IPS-15b (cell line): ENCODE measurements around the gene E2F1.

ENCODE experiments used
- H3K27me3 ChIP-seq: one replicate; pipeline ENCODE4 v1.6.1; 2013; ENCODE audit warnings: low read length; ENCODE audit not compliant: control insufficient read depth, insufficient read depth
- H3K36me3 ChIP-seq: one replicate; pipeline ENCODE4 v1.6.1; 2013; ENCODE audit warnings: low read length; ENCODE audit not compliant: control insufficient read depth, insufficient read depth
- H3K4me1 ChIP-seq: one replicate; pipeline ENCODE4 v1.6.1; 2013; ENCODE audit warnings: mild to moderate bottlenecking, low read length; ENCODE audit not compliant: control insufficient read depth, insufficient read depth
- H3K4me3 ChIP-seq: one replicate; pipeline ENCODE4 v1.5.1; 2013; ENCODE audit warnings: low read depth, low read length
- H3K9ac ChIP-seq: one replicate; pipeline ENCODE4 v1.6.1; 2013; ENCODE audit warnings: low read depth, mild to moderate bottlenecking, low read length
- H3K9me3 ChIP-seq: one replicate; pipeline ENCODE4 v1.6.1; 2013; ENCODE audit warnings: mild to moderate bottlenecking, low read length; ENCODE audit not compliant: control insufficient read depth, insufficient read depth

Gene E2F1

DNA sequence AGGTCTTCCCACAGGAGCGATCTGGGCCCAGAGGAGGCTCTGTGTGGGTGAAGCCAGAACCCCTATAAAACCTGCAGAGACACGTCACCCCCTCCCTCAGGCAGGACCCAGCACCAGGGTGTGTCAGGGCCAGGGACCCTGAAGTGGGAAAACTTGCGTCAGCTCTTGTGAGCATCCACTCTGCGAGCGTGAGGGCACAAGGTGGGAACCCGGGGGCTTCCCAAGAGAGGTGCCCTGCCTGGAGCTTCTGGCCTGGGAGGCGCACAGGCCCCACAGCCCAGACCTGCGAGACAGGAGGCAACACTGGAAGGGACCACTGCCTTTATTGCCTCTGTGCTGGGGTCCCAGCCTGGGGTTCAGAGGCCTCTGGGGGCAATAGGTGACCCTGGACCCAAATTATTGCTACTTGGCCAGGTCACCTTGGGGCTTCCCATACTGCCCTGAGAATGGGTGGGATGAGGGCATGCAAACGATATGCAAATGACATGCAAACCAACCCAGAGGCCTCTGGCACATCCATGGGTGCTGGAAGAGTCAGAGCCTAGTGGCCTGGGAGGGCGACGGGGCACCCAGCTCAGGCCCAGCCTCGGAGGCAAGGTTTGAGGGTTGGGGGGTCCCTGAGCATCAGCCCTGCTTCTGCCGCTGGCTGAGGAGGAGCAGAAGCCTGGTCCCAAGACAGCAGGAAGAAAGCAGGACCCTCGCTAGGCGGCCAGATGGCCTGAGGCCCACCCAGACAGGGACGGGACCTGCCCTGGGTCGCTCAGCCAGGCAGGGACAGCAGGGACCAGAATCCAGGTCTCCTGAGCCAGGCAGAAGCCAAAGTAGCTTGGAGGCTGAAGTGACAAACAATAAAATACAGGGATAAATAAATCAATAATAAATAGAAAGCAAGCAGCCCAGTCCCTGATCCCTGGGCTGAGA lies 29.1 kb downstream of the E2F1 start:
- no peak overlapping the region for H3K4me3 ChIP-seq
- no peaks in the 10 kb centered on the region for H3K4me1 ChIP-seq
- H3K27me3 ChIP-seq: no peaks in the 10 kb centered on the region
- H3K9ac ChIP-seq: no peak overlapping the region
- H3K9me3 ChIP-seq: no peaks in the 10 kb centered on the region
- H3K36me3 ChIP-seq: peaks cover 11% of the 10 kb centered on the region

- Histone ChIP-seq H3K27me3 (no peaks in the 10 kb centered on the region), H3K9ac (no peak overlapping the region), H3K36me3 (peaks cover 11% of the 10 kb centered on the region), H3K4me3 (no peak overlapping the region), H3K9me3 (no peaks in the 10 kb centered on the region), H3K4me1 (no peaks in the 10 kb centered on the region)
Observed at GRCh38 chr20:33656010-33656782, 30.0 kb downstream of the E2F1 start.

- no peaks in the 10 kb centered on the region for H3K4me1 ChIP-seq
- peaks cover 10% of the 10 kb centered on the region for H3K36me3 ChIP-seq
- H3K9ac ChIP-seq: no peak overlapping the region
- H3K9me3 ChIP-seq: no peaks in the 10 kb centered on the region
- H3K27me3 ChIP-seq: no peaks in the 10 kb centered on the region
- H3K4me3 ChIP-seq: no peak overlapping the region
Observed at GRCh38 chr20:33655164-33655563, 31.0 kb downstream of the E2F1 start.

DNA sequence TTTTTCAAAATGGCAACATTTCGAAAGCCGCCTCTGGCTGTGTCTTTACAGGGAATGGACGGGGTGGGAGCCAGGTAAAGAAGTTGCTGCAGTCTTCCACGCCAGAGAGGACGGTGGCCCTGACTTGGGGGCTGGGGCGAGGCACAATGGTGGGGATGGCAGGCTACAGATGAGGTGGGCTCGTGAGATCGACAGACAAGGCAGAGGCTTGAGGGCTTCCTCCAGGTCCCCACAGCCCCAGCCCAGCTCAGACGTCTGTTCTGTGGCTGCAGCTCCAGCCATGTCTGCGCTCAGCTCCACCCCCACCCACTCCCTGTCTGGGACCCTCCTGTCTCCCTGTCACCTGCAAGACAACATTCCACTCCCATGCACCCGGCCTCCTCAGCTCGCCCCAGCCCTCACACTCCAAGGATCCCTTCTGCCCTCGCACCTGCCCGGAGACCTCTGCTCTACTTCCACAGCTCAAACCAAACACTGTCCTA lies 31.5 kb downstream of the E2F1 start:
- no peaks in the 10 kb centered on the region for H3K9me3 ChIP-seq
- H3K4me1 ChIP-seq: no peaks in the 10 kb centered on the region
- H3K36me3 ChIP-seq: peaks cover 6% of the 10 kb centered on the region
- no peak overlapping the region for H3K9ac ChIP-seq
- H3K27me3 ChIP-seq: no peaks in the 10 kb centered on the region
- H3K4me3 ChIP-seq: no peak overlapping the region

DNA sequence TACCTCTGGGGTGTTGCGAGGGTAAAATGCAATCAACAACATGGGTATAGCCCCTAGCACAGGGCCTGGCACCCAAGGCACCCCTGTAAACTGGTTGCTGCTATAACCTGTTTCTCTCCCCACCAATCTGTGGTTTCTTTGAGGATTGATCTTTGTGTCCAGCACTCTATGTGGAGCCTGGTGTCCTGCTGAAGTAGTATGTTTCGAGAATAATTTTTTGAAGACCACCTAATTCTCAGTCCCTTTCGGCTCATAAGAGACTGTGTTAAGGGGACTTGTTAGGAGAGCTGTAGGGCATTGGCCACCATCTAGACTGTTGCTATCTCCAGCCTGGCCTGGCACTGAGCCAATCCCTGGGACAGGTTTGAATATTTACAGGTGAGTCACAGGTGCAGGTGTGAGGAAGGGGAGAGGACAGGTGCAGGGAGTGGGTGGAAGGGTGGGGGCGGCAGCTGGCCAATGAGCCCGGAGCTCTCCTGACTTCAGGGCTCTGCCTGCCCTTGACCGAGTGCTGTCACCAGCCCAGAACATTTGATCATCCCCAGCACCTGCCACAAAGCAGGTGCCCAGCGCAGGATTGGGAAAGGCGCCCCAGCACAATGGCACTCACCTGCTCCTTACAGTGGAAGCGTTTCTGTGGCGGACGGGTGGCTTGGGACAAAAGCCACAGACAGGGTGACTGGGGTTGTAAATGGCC lies 32.1 kb downstream of the E2F1 start:
- peaks cover 3% of the 10 kb centered on the region for H3K36me3 ChIP-seq
- no peak overlapping the region for H3K9ac ChIP-seq
- H3K4me1 ChIP-seq: no peaks in the 10 kb centered on the region

GRCh38 chr20:33653218-33653899 lies 32.8 kb downstream of the E2F1 start:
- H3K9ac ChIP-seq: no peak overlapping the region

More for the DNA sequence above, 32.1 kb downstream of the E2F1 start:
- H3K27me3 ChIP-seq: no peaks in the 10 kb centered on the region
- no peaks in the 10 kb centered on the region for H3K9me3 ChIP-seq
- H3K4me3 ChIP-seq: no peak overlapping the region

GRCh38 chr20:33651562-33652048 lies 34.6 kb downstream of the E2F1 start:
- H3K27me3 ChIP-seq: no peaks in the 10 kb centered on the region
- no peaks in the 10 kb centered on the region for H3K9me3 ChIP-seq
- H3K4me1 ChIP-seq: no peaks in the 10 kb centered on the region
- H3K4me3 ChIP-seq: no peak overlapping the region
- H3K9ac ChIP-seq: no peak overlapping the region
- H3K36me3 ChIP-seq: peaks cover 3% of the 10 kb centered on the region

More at GRCh38 chr20:33653218-33653899, 32.8 kb downstream of the E2F1 start:
- no peaks in the 10 kb centered on the region for H3K4me1 ChIP-seq
- no peaks in the 10 kb centered on the region for H3K27me3 ChIP-seq
- H3K4me3 ChIP-seq: no peak overlapping the region
- no peaks in the 10 kb centered on the region for H3K9me3 ChIP-seq
- peaks cover 2% of the 10 kb centered on the region for H3K36me3 ChIP-seq

GRCh38 chr20:33650753-33651561 lies 35.2 kb downstream of the E2F1 start:
- Histone ChIP-seq H3K27me3 (no peaks in the 10 kb centered on the region), H3K9ac (no peak overlapping the region), H3K4me3 (no peak overlapping the region), H3K9me3 (no peaks in the 10 kb centered on the region), H3K4me1 (no peaks in the 10 kb centered on the region), H3K36me3 (peaks cover 3% of the 10 kb centered on the region)

DNA sequence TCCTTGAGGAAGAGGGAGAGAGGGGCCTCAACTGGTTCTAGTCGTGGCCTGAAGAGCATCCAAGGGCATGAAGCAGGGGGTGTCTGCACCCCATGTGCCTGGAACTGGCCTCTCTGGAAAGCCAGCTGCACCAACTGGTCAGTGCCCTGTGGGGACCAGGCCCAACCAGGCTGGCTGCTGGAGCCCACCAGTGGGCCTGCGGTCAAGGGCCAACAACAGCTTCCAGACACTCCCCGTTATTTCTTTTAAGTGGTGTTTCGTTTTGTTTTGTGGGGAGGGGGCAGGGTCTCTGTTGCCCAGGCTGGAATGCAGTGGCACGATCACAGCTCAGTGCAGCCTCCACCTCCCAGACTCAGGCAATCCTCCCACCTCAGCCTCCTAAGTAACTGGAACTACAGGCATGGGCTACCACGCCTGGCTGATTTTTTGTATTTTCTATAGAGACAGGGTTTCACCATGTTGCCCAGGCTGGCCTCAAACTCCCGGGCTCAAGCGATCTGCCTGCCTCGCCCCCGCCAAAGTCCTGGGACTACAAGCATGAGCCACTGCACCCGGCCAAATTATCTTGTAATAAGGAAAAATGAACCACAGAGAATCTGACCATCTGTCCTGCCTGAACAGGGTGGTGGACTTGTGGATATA lies 36.0 kb downstream of the E2F1 start:
- Histone ChIP-seq H3K9me3 (no peaks in the 10 kb centered on the region), H3K4me3 (no peak overlapping the region), H3K27me3 (no peaks in the 10 kb centered on the region), H3K4me1 (no peaks in the 10 kb centered on the region), H3K36me3 (peaks cover 3% of the 10 kb centered on the region), H3K9ac (no peak overlapping the region)

DNA sequence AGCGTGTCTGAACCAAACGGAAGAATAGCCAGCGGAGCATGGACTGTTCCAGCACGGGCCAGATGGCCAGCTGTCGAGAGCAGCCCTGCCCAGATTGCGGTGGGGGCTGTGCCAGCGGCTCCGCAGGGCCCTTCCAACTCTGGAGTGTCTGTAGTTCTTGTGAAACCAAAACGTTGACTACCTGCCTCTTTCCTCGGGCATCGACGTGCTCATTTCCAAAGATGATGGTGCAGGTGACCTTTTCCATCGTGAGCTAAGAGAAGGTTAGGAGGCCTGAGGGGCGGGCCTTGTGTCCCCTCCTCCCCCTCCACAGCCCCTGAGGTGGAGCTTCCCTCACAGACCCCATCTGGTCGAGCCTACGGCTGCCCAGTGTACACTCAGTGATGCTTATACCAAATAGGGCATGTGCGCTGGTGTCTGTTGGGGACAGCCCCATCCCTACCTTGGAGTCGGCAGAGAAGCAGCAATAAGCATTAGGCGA lies 36.9 kb downstream of the E2F1 start:
- Histone ChIP-seq H3K9ac (no peak overlapping the region), H3K27me3 (no peaks in the 10 kb centered on the region), H3K4me1 (no peaks in the 10 kb centered on the region), H3K9me3 (no peaks in the 10 kb centered on the region), H3K36me3 (peaks cover 11% of the 10 kb centered on the region), H3K4me3 (no peak overlapping the region)
